K562 (cell line): ENCODE measurements around the gene PPEF2. TPM values are rescaled to one million over a fixed set of nuclear protein-coding genes. Genes with fewer than 3 reads are reported as not detected.

Experiments
- ARHGAP35 ChIP-seq: fragments of 450-650 bp; IDR thresholded peaks from 2 replicates; pipeline ENCODE4 v1.6.1; 2018; ENCODE audit not compliant: partially characterized antibody
- CEBPB ChIP-seq: fragments of 450-650 bp; IDR thresholded peaks from 2 replicates; pipeline ENCODE4 v1.6.1; 2016; ENCODE audit warnings: missing genetic modification characterization, missing compliant biosample characterization
- DIDO1 ChIP-seq: fragments of 450-650 bp; IDR thresholded peaks from 2 replicates; pipeline ENCODE4 v1.6.1; 2016; ENCODE audit warnings: low read depth, missing biosample characterization, missing genetic modification characterization
- GABPB2 ChIP-seq: fragments of 250-450 bp; sonication (Bioruptor Pico); conservative IDR thresholded peaks from 2 replicates; pipeline ENCODE4 v1.5.1; 2021; ENCODE audit warnings: mild to moderate bottlenecking
- HLTF ChIP-seq: fragments of 450-650 bp; IDR thresholded peaks from 2 replicates; pipeline ENCODE4 v1.6.1; 2016
- HMG20A ChIP-seq: fragments of 450-650 bp; formaldehyde crosslinking; conservative IDR thresholded peaks from 2 replicates; pipeline ENCODE4 v1.4.0; 2020; ENCODE audit warnings: mild to moderate bottlenecking, mixed read lengths
- HMG20B ChIP-seq: fragments of 250-450 bp; sonication (Bioruptor Pico); IDR thresholded peaks from 2 replicates; pipeline ENCODE4 v1.5.0; 2021; ENCODE audit warnings: mild to moderate bottlenecking
- JUND ChIP-seq, 2 experiments: IDR thresholded peaks; 2 replicates in 1 of 2; 3 replicates in 1 of 2; pipeline ENCODE4 v1.6.1; 2011; ENCODE audit warnings: borderline replicate concordance in 2 of 2, low read depth in 2 of 2, low read length in 2 of 2, improper control_type of control experiment in 1 of 2, missing biosample characterization in 1 of 2, missing genetic modification characterization in 1 of 2, missing genetic modification reagents in 1 of 2
- KAT8 ChIP-seq: fragments of 450-650 bp; IDR thresholded peaks from 2 replicates; pipeline ENCODE4 v1.6.1; 2016; ENCODE audit warnings: low read depth, mild to moderate bottlenecking
- MEIS2 ChIP-seq: fragments of 450-650 bp; IDR thresholded peaks from 2 replicates; pipeline ENCODE4 v1.6.1; 2014; ENCODE audit warnings: mild to moderate bottlenecking; ENCODE audit not compliant: partially characterized antibody
- PATZ1 ChIP-seq: fragments of 250-450 bp; sonication (Bioruptor Pico); IDR thresholded peaks from 2 replicates; pipeline ENCODE4 v1.5.0; 2020; ENCODE audit warnings: mild to moderate bottlenecking, borderline replicate concordance
- PHB ChIP-seq: fragments of 250-450 bp; sonication (Bioruptor Pico); IDR thresholded peaks from 2 replicates; pipeline ENCODE4 v1.5.0; 2021
- SAFB2 ChIP-seq: fragments of 200-400 bp; formaldehyde crosslinking; IDR thresholded peaks from 2 replicates; pipeline ENCODE4 v1.6.1; 2018; ENCODE audit warnings: borderline replicate concordance, low read length, low read depth, moderate library complexity; ENCODE audit not compliant: severe bottlenecking
- SIN3B ChIP-seq: fragments of 450-650 bp; IDR thresholded peaks from 2 replicates; pipeline ENCODE4 v1.6.1; 2017; ENCODE audit warnings: low read depth, mild to moderate bottlenecking, moderate library complexity
- TAF1 ChIP-seq: IDR thresholded peaks from 2 replicates; pipeline ENCODE4 v1.6.1; 2011; ENCODE audit warnings: mild to moderate bottlenecking, low read length, moderate library complexity; ENCODE audit not compliant: insufficient read depth, control insufficient read depth, severe bottlenecking; ENCODE audit errors: extremely low read depth
- ZBTB40 ChIP-seq, 2 experiments: fragments of 450-650 bp in 1 of 2; sonication (generic) in 1 of 2; formaldehyde crosslinking in 1 of 2; IDR thresholded peaks; 2 replicates each; pipeline versions ENCODE4 v1.7.1 to v1.9.0; 2016 to 2022; ENCODE audit warnings: inconsistent platforms in 1 of 2, mild to moderate bottlenecking in 1 of 2, missing genetic modification reagents in 1 of 2
- ZZZ3 ChIP-seq: fragments of 450-650 bp; IDR thresholded peaks from 2 replicates; pipeline ENCODE4 v1.6.1; 2016; ENCODE audit warnings: antibody characterized with exemption, mild to moderate bottlenecking, moderate library complexity
- polyA plus RNA-seq, 8 experiments: library from polyadenylated mRNA; depleted of rRNA in 4 of 8; stranded (reverse) in 5 of 8; unstranded in 3 of 8; fragments of >200 nt; fragmentation: Nextera tagmentation in 2 of 8; fragmentation: Illumina TruSeq in 1 of 8; extraction: Ambion mirVana in 2 of 8; extraction: Trizol in 1 of 8; gene quantifications; 2 replicates each; pipeline versions ENCODE4 v1.2.1 to v1.2.3, GENCODE V29; 2011 to 2014; ENCODE audit warnings: inconsistent platforms in 1 of 8, missing spikeins in 1 of 8
- total RNA-seq, 7 experiments: library from RNA; depleted of rRNA in 6 of 7; stranded (reverse); fragments of >200 nt in 6 of 7; fragmentation: Illumina TruSeq in 2 of 7; extraction: Trizol in 2 of 7; gene quantifications; 2 replicates each; pipeline versions ENCODE4 v1.2.1 to v1.2.3, GENCODE V29; 2011 to 2021; ENCODE audit warnings: low replicate concordance in 1 of 7

Gene PPEF2
- total and polyA plus RNA-seq, 9 of the 15 experiments (the other 6 are each of a cell fraction or from before 2014, with no cell fraction given) = not detected

GRCh38 chr4:75939890-75940691 lies 37.8 kb upstream of the PPEF2 start (continued):
- TF ChIP-seq ZBTB40 (IDR thresholded peaks at IDR 0.05) (no peak), ZBTB40 (CRISPR knock-in tag; IDR thresholded peaks at IDR 0.05) (no peak), GABPB2 (CRISPR knock-in tag) (no peak), SIN3B (no peak), TAF1 (peak; percentile 33), PATZ1 (CRISPR knock-in tag) (no peak), MEIS2 (no peak), ARHGAP35 (no peak), ZZZ3 (no peak), PHB (no peak), HMG20A (CRISPR knock-in tag) (no peak), CEBPB (tag) (no peak), HLTF (no peak), SAFB2 (no peak), HMG20B (CRISPR knock-in tag) (no peak), KAT8 (no peak), DIDO1 (tag) (no peak), JUND (IDR thresholded peaks at IDR 0.05; ENCODE audit: borderline replicate concordance, low read depth, low read length) (no peak), JUND (tag; IDR thresholded peaks at IDR 0.05; ENCODE audit: borderline replicate concordance, low read depth, low read length) (no peak)
